Natural killer cell (primary cell): Measurements from ENCODE around the gene TPT1. TPM values are rescaled to one million over a fixed set of nuclear protein-coding genes. Genes with fewer than 3 reads are reported as not detected.

ENCODE experiments used
- ATAC-seq, 3 donors: fragments of 150-1000 bp in 2 of 3; fragments of 200-7000 bp in 1 of 3; cut with Tn5 transposase; 1 replicate in 1 of 3; 2 replicates in 2 of 3; pipeline ENCODE4 v1.10.0; 2021; ENCODE audit warnings: mild to moderate bottlenecking in 2 of 3, moderate library complexity in 2 of 3
- DNase-seq, 2 donors: peaks; one replicate each; pipeline versions ENCODE4 v3.0.0 to v3.0.0-alpha.2; 2013 to 2021; ENCODE audit warnings: mixed read lengths in 1 of 2
- H3K27ac ChIP-seq: one replicate; pipeline ENCODE4 v1.5.1; 2013; ENCODE audit warnings: mild to moderate bottlenecking, low read length
- H3K27me3 ChIP-seq: one replicate; pipeline ENCODE4 v1.6.1; 2013; ENCODE audit warnings: low read length; ENCODE audit not compliant: control insufficient read depth, insufficient read depth
- H3K36me3 ChIP-seq: one replicate; pipeline ENCODE4 v1.6.1; 2013; ENCODE audit warnings: low read length; ENCODE audit not compliant: control insufficient read depth, insufficient read depth
- H3K4me1 ChIP-seq: one replicate; pipeline ENCODE4 v1.6.1; 2013; ENCODE audit warnings: low read length; ENCODE audit not compliant: control insufficient read depth, insufficient read depth
- H3K4me3 ChIP-seq: one replicate; pipeline ENCODE4 v1.5.1; 2013; ENCODE audit warnings: low read length
- H3K9me3 ChIP-seq: one replicate; pipeline ENCODE4 v1.6.1; 2013; ENCODE audit warnings: low read length; ENCODE audit not compliant: control insufficient read depth, insufficient read depth
- H3K27ac Mint-ChIP-seq, 2 donors: one replicate each; pipeline ENCODE4 v1.8.0; 2022; ENCODE audit warnings: mild to moderate bottlenecking in 2 of 2, mixed read lengths in 2 of 2, moderate library complexity in 1 of 2
- H3K27me3 Mint-ChIP-seq, 2 donors: one replicate each; pipeline ENCODE4 v1.8.0; 2022; ENCODE audit warnings: low read depth in 2 of 2, mixed read lengths in 2 of 2
- H3K36me3 Mint-ChIP-seq: one replicate; pipeline ENCODE4 v1.8.0; 2022; ENCODE audit warnings: mixed read lengths
- H3K4me1 Mint-ChIP-seq, 2 donors: one replicate each; pipeline ENCODE4 v1.8.0; 2022; ENCODE audit warnings: mixed read lengths in 2 of 2
- H3K4me3 Mint-ChIP-seq: one replicate; pipeline ENCODE4 v1.8.0; 2022; ENCODE audit warnings: mild to moderate bottlenecking, moderate library complexity, mixed read lengths
- H3K9me3 Mint-ChIP-seq, 2 donors: one replicate each; pipeline ENCODE4 v1.8.0; 2022; ENCODE audit warnings: mixed read lengths in 2 of 2
- CTCF ChIP-seq: fragments of 200-600 bp; IDR thresholded peaks from one replicate; pipeline ENCODE4 v1.8.0; 2022; ENCODE audit warnings: antibody characterized with exemption
- WGBS: methylation state at CpG from one replicate; pipeline ENCODE4 v1.1.7; 2013; ENCODE audit warnings: missing lambda C conversion rate; ENCODE audit not compliant: insufficient coverage; 5-methylcytosine and 5-hydroxymethylcytosine counted together
- intact Hi-C: fragments of 100-400 bp; cut with micrococcal nuclease; formaldehyde crosslinking; loops from one replicate; pipeline ENCODE4 v1.14.2; 2022
- total RNA-seq, 4 donors: library from RNA; stranded (reverse); fragments of 120-200 nt in 1 of 4; gene quantifications; one replicate each; pipeline versions ENCODE4 v1.2.3 to v1.2.4, GENCODE V29; 2013 to 2022

Gene TPT1
- total RNA-seq, 3 donors from 2014 or later (not counting 1 experiment from before 2014, with no cell fraction given) = 2,606 to 3,166 (median 3,085) TPM

- Histone ChIP-seq H3K36me3 (no peaks in the 10 kb centered on the region), H3K27ac (peak overlapping the region; percentile 23), H3K4me3 (no peak overlapping the region), H3K4me1 (peaks cover 50% of the 10 kb centered on the region), H3K27me3 (no peaks in the 10 kb centered on the region), H3K9me3 (no peaks in the 10 kb centered on the region)
- Mint-ChIP-seq H3K27ac (peak overlapping the region; percentile 48 to 67), H3K36me3 (no peaks in the 10 kb centered on the region), H3K4me3 (peak overlapping the region; percentile 4), H3K4me1 (peaks cover 36 to 43% of the 10 kb centered on the region in 2 donors), H3K9me3 (no peaks in the 10 kb centered on the region), H3K27me3 (no peaks in the 10 kb centered on the region)
- DNase-seq (peak in 1 of 2 donors; percentile 54), ATAC-seq (peak; percentile 73 to 81 (median 78))
- intact Hi-C loops = no loop called here
- TF ChIP-seq CTCF = no peak
- 78% methylated on average over 7 of the region's 7 CpGs for WGBS
Observed at GRCh38 chr13:45297456-45298205, 43.4 kb downstream of the TPT1 start.

- Histone ChIP-seq H3K27ac (no peak overlapping the region), H3K36me3 (no peaks in the 10 kb centered on the region)
- H3K4me1 Mint-ChIP-seq = peaks cover 36 to 43% of the 10 kb centered on the region in 2 donors
Observed at GRCh38 chr13:45296259-45296658, 44.7 kb downstream of the TPT1 start.

GRCh38 chr13:45295536-45295935 is 45.4 kb downstream of the TPT1 start:
- Histone ChIP-seq H3K9me3 (no peaks in the 10 kb centered on the region), H3K36me3 (no peaks in the 10 kb centered on the region), H3K4me1 (peaks cover 42% of the 10 kb centered on the region), H3K4me3 (no peak overlapping the region), H3K27me3 (no peaks in the 10 kb centered on the region), H3K27ac (no peak overlapping the region)
- Mint-ChIP-seq H3K27me3 (no peaks in the 10 kb centered on the region), H3K9me3 (no peaks in the 10 kb centered on the region), H3K4me1 (peaks cover 34 to 38% of the 10 kb centered on the region in 2 donors), H3K36me3 (no peaks in the 10 kb centered on the region), H3K4me3 (no peak overlapping the region), H3K27ac (peak overlapping the region in 1 of 2 donors; percentile 14)
- no peak for TF ChIP-seq CTCF
- intact Hi-C loops = no loop called here
- 80% methylated on average over 7 of the region's 7 CpGs for WGBS
- ATAC-seq (no peak), DNase-seq (no peak)

More at GRCh38 chr13:45296259-45296658, 44.7 kb downstream of the TPT1 start:
- no peak overlapping the region for H3K4me3 Mint-ChIP-seq
- H3K27me3 Mint-ChIP-seq = no peaks in the 10 kb centered on the region
- DNase-seq (peak in 1 of 2 donors; percentile 48), ATAC-seq (peak in 2 of 3 donors; percentile 23 to 25)
- H3K27ac Mint-ChIP-seq = peak overlapping the region; percentile 14 to 48
- no peaks in the 10 kb centered on the region for H3K9me3 ChIP-seq
- no peak for TF ChIP-seq CTCF
- no peaks in the 10 kb centered on the region for H3K27me3 ChIP-seq
- H3K36me3 Mint-ChIP-seq = no peaks in the 10 kb centered on the region
- peaks cover 49% of the 10 kb centered on the region for H3K4me1 ChIP-seq
- no peak overlapping the region for H3K4me3 ChIP-seq
- intact Hi-C loops = no loop called here
- no peaks in the 10 kb centered on the region for H3K9me3 Mint-ChIP-seq

GRCh38 chr13:45292176-45292575 is 48.8 kb downstream of the TPT1 start:
- ATAC-seq = no peak
- H3K4me3 ChIP-seq = no peak overlapping the region
- WGBS = 100% methylated on average over 1 of the region's 1 CpG
- H3K27me3 ChIP-seq = no peaks in the 10 kb centered on the region
- H3K4me1 Mint-ChIP-seq = peaks cover 8 to 9% of the 10 kb centered on the region in 2 donors
- H3K4me3 Mint-ChIP-seq = no peak overlapping the region
- H3K9me3 Mint-ChIP-seq = no peaks in the 10 kb centered on the region
- H3K36me3 ChIP-seq = peaks cover 5% of the 10 kb centered on the region
- no peak for DNase-seq
- intact Hi-C loops = no loop called here
- H3K36me3 Mint-ChIP-seq = peaks cover 7% of the 10 kb centered on the region
- no peak for TF ChIP-seq CTCF
- no peaks in the 10 kb centered on the region for H3K27me3 Mint-ChIP-seq
- no peaks in the 10 kb centered on the region for H3K9me3 ChIP-seq
- peaks cover 11% of the 10 kb centered on the region for H3K4me1 ChIP-seq
- H3K27ac ChIP-seq = no peak overlapping the region
- no peak overlapping the region for H3K27ac Mint-ChIP-seq
